OCI-LY1 (cell line): ENCODE results near the gene KCNMB1.

Experiments
- H2AFZ ChIP-seq: fragments of 200-600 bp; sonication (generic), shearing (Covaris generic); 2 replicates; pipeline ENCODE4 v1.6.0; 2014; ENCODE audit warnings: antibody characterized with exemption, mild to moderate bottlenecking, low read length
- H3F3A ChIP-seq: fragments of 200-600 bp; sonication (generic), shearing (Covaris generic); 2 replicates; pipeline ENCODE4 v1.6.0; 2014; ENCODE audit warnings: mild to moderate bottlenecking, antibody characterized with exemption, low read length, moderate library complexity; ENCODE audit not compliant: insufficient read depth
- H3K27ac ChIP-seq: fragments of 200-600 bp; sonication (generic); 2 replicates; pipeline ENCODE4 v1.5.1; 2014; ENCODE audit warnings: low read length, mixed run types, mild to moderate bottlenecking, low read depth; ENCODE audit not compliant: poor library complexity, severe bottlenecking
- H3K27me3 ChIP-seq: fragments of 200-600 bp; sonication (generic); 2 replicates; pipeline ENCODE4 v1.6.0; 2014; ENCODE audit warnings: antibody characterized with exemption, mild to moderate bottlenecking, low read length, moderate library complexity; ENCODE audit not compliant: insufficient read depth
- H3K36me3 ChIP-seq: fragments of 200-600 bp; sonication (generic); 2 replicates; pipeline ENCODE4 v1.6.1; 2014; ENCODE audit warnings: mild to moderate bottlenecking, antibody characterized with exemption, low read length, moderate library complexity, mixed read lengths; ENCODE audit not compliant: insufficient read depth
- H3K4me1 ChIP-seq: fragments of 200-600 bp; sonication (generic); 2 replicates; pipeline ENCODE4 v1.5.1; 2014; ENCODE audit warnings: mild to moderate bottlenecking, low read length, moderate library complexity; ENCODE audit not compliant: insufficient read depth, severe bottlenecking
- H3K4me2 ChIP-seq: fragments of 200-600 bp; sonication (generic), shearing (Covaris generic); 2 replicates; pipeline ENCODE4 v1.6.1; 2014; ENCODE audit warnings: low read length
- H3K4me3 ChIP-seq: fragments of 200-600 bp; sonication (generic); 2 replicates; pipeline ENCODE4 v1.5.1; 2014; ENCODE audit warnings: low read length, low read depth, mild to moderate bottlenecking, mixed read lengths; ENCODE audit not compliant: poor library complexity, severe bottlenecking
- H3K79me2 ChIP-seq: fragments of 200-600 bp; shearing (Covaris generic); 2 replicates; pipeline ENCODE4 v1.6.1; 2016; ENCODE audit warnings: mixed run types, low read length, mixed read lengths; ENCODE audit not compliant: insufficient read depth
- H3K9ac ChIP-seq: fragments of 200-600 bp; sonication (generic), shearing (Covaris generic); 2 replicates; pipeline ENCODE4 v1.6.1; 2014; ENCODE audit warnings: mild to moderate bottlenecking, low read length, mixed read lengths
- H3K9me2 ChIP-seq: fragments of 200-600 bp; sonication (generic), shearing (Covaris generic); 2 replicates; pipeline ENCODE4 v1.6.1; 2014; ENCODE audit warnings: low read depth, mild to moderate bottlenecking, low read length, mixed read lengths
- H3K9me3 ChIP-seq: fragments of 200-600 bp; shearing (Covaris generic); 2 replicates; pipeline ENCODE4 v1.6.1; 2014; ENCODE audit warnings: low read length, mixed read lengths
- H4K20me1 ChIP-seq: fragments of 200-600 bp; sonication (generic), shearing (Covaris generic); 2 replicates; pipeline ENCODE4 v1.6.0; 2016; ENCODE audit warnings: mild to moderate bottlenecking, low read length; ENCODE audit not compliant: insufficient read depth
- CTCF ChIP-seq: fragments of 200-600 bp; sonication (generic), shearing (Covaris generic); IDR thresholded peaks from 2 replicates; pipeline ENCODE4 v1.5.1; 2017; ENCODE audit warnings: mild to moderate bottlenecking, antibody characterized with exemption, low read length, moderate library complexity, mixed read lengths
- EZH2 ChIP-seq: fragments of 200-600 bp; sonication (generic), shearing (Covaris generic); IDR thresholded peaks from 2 replicates; pipeline ENCODE4 v1.8.0; 2017; ENCODE audit warnings: borderline replicate concordance, mixed run types, mild to moderate bottlenecking, antibody characterized with exemption, low read length, moderate library complexity, mixed read lengths

KCNMB1 gene

GRCh38 chr5:170361116-170361515 lies 28.1 kb downstream of the KCNMB1 start:
- Histone ChIP-seq H4K20me1 (no peaks in the 10 kb centered on the region), H3K9ac (no peak overlapping the region), H3K27ac (no peak overlapping the region), H3K79me2 (no peaks in the 10 kb centered on the region), H2AFZ (no peak overlapping the region), H3K27me3 (0 out of 2 replicates have a peak, but pooled peaks cover 5% of the 10 kb centered on the region), H3K9me2 (no peaks in the 10 kb centered on the region), H3K4me1 (no peaks in the 10 kb centered on the region), H3K36me3 (no peaks in the 10 kb centered on the region), H3K9me3 (no peaks in the 10 kb centered on the region), H3K4me3 (no peak overlapping the region), H3K4me2 (no peak overlapping the region), H3F3A (no peaks in the 10 kb centered on the region)
- TF ChIP-seq CTCF (no peak), EZH2 (no peak)

- Histone ChIP-seq H3K4me1 (no peaks in the 10 kb centered on the region), H3K79me2 (no peaks in the 10 kb centered on the region), H3K9me2 (no peaks in the 10 kb centered on the region), H3K9ac (no peak overlapping the region), H2AFZ (no peak overlapping the region), H3K9me3 (no peaks in the 10 kb centered on the region), H3K36me3 (no peaks in the 10 kb centered on the region), H3F3A (no peaks in the 10 kb centered on the region), H3K27ac (no peak overlapping the region), H3K27me3 (0 out of 2 replicates have a peak, but pooled peaks cover 5% of the 10 kb centered on the region), H4K20me1 (no peaks in the 10 kb centered on the region), H3K4me2 (no peak overlapping the region), H3K4me3 (no peak overlapping the region)
- no peak for TF ChIP-seq EZH2
- TF ChIP-seq CTCF = no peak
Observed at GRCh38 chr5:170360709-170361108, 28.5 kb downstream of the KCNMB1 start.

GRCh38 chr5:170357955-170358444 lies 31.2 kb downstream of the KCNMB1 start:
- Histone ChIP-seq H3K4me2 (no peak overlapping the region), H3K4me3 (no peak overlapping the region), H2AFZ (no peak overlapping the region), H3K27ac (no peak overlapping the region), H3K36me3 (no peaks in the 10 kb centered on the region), H3K9me3 (no peaks in the 10 kb centered on the region), H3F3A (no peaks in the 10 kb centered on the region), H4K20me1 (no peaks in the 10 kb centered on the region), H3K4me1 (no peaks in the 10 kb centered on the region), H3K27me3 (no peaks in the 10 kb centered on the region; the same call in 1 of the 2 replicates), H3K9me2 (no peaks in the 10 kb centered on the region), H3K79me2 (no peaks in the 10 kb centered on the region), H3K9ac (no peak overlapping the region)
- TF ChIP-seq EZH2 (no peak), CTCF (no peak)
